ENCODE measurements around the gene RNF152.
"Not testable (repeated sequence)": the region's sequence is repeated elsewhere in the genome, so short reads cannot be mapped to it uniquely, and the experiment has no call there.

DNA sequence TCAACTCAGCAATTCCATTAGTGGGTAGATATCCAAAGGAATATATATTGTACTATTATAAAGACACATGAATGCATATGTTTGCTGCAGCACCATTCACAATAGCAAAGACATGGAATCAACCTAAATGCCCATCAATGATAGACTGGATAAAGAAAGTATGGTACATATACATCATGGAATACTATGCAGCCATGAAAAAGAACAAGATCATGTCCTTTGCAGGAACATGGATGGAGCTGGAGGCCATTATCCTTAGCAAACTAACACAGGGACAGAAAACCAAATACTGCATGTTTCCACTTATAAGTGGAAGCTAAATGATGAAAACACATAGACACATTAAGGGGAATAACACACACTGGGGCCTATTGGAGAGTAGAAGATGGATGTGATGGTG lies 116.6 kb downstream of the RNF152 start:
- TF ChIP-seq, protein P1, sequence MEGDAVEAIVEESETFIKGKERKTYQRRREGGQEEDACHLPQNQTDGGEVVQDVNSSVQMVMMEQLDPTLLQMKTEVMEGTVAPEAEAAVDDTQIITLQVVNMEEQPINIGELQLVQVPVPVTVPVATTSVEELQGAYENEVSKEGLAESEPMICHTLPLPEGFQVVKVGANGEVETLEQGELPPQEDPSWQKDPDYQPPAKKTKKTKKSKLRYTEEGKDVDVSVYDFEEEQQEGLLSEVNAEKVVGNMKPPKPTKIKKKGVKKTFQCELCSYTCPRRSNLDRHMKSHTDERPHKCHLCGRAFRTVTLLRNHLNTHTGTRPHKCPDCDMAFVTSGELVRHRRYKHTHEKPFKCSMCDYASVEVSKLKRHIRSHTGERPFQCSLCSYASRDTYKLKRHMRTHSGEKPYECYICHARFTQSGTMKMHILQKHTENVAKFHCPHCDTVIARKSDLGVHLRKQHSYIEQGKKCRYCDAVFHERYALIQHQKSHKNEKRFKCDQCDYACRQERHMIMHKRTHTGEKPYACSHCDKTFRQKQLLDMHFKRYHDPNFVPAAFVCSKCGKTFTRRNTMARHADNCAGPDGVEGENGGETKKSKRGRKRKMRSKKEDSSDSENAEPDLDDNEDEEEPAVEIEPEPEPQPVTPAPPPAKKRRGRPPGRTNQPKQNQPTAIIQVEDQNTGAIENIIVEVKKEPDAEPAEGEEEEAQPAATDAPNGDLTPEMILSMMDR (IDR thresholded peaks at IDR 0.05): not testable (repeated sequence)
- TF ChIP-seq POLR2A (IDR thresholded peaks at IDR 0.05): not testable (repeated sequence)
